Inflammatory macrophage treated with lipopolysaccharide for 1 hour (primary cell): ENCODE measurements around the gene SOX21.

ENCODE experiments used
- DNase-seq, 2 donors: peaks; one replicate each; pipeline ENCODE4 v3.0.0-alpha.2; 2020 to 2022

Gene SOX21

DNA sequence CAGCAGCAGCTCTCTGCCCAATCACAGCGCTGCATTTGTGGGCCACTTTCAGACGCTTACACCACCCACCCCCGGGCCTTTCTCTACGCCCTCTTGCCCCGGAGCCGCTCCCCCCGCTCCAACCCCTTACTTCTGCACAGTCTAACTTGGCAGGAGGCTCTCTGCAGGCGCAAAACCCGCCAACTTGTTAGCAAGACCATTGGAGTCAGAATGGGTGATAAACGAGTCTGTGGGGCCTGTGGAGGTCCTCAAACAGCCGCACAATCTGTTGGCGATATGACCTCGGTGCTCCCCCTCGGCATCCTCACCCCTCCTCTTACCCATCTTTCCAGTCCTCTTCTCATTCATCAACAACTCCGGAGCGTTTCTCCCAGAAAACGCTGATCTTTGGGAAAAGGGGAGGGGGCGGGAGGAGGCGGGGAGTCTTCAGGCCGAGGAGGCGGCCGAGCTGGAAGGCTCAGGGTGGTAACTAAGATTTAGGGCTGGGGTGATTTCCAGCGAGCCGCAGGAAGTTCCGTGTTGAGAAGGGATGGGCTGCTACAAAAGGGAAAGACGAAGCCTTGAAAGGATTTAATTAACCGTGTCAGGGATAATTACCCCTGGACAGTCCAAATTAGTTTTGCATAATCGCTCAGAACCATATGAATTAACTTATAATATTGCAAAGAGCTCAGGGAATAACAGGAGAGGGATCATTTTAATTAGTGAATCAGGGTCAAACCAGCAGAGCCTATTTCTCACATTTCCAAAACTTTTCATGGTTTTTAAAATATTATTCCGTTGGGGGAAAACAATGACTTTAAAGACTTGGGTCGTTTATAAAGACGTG lies 4.1 kb downstream of the SOX21 start:
- no peak for DNase-seq

DNA sequence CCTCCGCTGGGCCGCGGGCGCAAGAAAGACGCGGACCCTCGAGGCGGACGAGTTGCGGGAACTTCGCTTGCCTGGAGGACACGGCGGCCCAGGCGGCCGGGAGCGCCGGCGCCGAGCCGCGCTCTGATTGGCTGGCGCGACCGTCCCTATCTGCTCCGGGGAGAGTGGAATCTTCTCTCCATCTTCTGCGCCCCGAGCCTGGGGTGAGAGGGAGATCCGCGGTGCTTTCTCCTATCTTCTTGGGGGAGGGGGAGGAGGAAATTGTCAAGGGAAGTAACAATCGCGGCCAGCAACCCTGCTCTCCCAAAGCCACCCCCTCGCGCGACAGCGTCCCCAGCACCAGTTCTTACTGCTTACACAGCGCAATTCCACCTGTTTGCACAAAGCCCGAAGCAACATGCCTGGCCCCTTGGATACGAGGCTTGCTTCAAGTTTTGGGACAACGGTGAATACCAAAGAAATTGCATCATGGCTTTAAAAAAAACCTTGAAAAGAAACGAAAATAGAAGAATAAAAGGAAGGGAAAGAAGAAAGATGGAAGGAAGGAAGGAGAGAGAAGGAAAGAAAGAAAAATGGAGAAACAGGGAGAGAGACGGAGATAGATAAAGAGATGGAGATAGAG lies 4.8 kb downstream of the SOX21 start:
- no peak for DNase-seq

DNA sequence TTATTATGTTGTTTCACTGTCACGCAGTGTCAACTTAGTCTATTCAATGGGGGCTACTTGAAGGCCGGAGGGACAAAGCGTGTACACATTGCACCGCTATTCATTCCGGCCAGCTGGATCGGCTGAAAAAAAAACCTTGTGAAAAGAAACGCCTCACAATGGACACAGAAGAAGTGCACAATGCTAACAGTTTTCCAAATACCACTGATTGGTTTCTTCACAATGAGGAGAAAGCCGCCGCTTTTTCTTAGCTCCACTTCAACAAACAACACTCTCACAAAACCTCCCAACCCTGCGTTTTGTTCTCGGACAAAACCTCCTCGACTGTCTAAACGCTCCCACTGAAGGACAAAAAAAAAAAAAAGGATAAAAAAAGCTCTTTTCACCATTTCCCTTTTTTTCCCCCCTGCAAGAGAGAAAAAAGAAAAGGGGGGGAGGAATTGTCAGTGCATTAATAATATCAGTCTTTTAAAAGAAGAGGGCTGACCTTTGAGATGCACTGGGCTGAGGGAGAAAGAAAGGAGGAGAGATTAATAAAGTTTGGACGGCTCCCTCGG lies 5.4 kb downstream of the SOX21 start:
- DNase-seq, result no peak

DNA sequence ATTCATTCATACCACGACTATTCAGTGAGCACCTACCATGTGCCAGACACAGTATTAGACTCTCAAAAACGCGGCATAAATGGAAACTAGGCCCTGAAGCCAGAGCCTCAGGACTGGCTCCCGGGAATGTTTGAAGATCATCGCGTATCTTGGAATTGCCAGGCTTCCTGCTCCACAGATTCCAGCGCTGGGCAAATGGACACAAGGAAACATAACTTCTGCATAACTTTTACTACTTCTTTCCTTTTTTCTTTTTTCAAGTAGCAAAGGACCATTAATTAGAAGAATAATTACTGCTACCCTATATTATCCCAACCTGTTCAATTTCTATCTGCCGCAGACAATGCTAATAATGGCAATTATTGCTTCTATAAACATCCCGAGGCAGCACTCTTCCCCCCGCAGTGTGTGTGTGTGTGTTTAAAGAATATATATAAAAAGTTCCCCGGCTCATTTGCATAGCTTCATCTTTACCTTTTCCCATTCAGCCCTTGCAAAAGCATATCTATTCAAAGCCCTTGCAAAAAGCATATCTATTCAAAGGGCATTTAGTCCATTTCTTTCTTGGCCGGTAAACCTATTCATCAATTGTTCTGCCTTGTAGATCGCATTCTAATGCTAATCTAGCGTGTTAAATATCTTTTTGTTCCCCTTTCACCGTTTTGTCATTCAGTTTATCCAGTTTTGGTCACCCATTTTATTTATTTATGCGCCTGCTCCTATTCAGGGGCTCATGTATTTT lies 6.1 kb downstream of the SOX21 start:
- DNase-seq, result no peak

DNA sequence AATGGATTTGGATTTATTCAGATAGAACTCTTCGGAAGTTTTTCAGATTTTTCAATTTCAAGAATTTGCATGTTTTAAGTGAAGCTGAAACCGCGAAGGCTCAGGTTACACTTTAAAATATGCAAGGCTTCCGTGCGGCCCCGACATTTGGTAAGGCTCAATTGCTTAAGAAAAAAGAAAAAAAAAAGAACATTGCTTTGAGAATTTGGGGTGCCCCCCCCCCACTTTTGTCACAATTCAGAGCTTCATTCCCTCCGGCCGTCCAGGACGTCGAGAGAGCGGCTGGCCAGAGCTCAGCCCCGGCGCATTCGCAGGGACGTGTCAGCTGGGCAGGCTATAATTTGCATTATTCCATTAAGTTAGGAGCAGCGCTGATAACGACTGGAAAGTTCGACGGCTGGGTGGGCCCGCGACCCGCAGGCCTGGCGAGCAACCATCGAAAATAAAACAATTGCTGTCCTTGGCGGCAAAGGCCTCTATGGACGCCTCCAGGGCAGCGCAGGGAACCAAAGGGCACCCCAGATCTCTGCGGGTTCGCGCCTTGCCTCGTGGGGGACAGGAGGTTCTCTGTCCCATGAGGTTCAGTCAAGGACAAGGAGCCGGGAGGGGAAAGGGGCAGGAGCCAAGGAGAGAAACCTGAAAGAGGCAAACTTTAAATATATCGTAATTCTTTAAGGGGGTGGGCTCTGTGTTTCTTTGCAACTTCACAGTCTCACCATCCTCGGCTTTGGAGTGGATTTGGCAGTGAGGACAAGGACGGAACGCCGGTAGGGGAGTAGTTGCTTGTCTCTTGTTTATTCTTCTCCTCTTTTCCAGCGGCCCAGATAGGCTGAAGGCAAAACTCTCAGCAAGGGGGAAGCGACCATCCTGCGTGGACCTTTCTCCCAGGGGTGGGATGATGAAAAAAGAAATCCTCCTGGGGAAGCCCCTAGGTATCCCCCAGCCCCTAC lies 7.0 kb downstream of the SOX21 start:
- no peak for DNase-seq

DNA sequence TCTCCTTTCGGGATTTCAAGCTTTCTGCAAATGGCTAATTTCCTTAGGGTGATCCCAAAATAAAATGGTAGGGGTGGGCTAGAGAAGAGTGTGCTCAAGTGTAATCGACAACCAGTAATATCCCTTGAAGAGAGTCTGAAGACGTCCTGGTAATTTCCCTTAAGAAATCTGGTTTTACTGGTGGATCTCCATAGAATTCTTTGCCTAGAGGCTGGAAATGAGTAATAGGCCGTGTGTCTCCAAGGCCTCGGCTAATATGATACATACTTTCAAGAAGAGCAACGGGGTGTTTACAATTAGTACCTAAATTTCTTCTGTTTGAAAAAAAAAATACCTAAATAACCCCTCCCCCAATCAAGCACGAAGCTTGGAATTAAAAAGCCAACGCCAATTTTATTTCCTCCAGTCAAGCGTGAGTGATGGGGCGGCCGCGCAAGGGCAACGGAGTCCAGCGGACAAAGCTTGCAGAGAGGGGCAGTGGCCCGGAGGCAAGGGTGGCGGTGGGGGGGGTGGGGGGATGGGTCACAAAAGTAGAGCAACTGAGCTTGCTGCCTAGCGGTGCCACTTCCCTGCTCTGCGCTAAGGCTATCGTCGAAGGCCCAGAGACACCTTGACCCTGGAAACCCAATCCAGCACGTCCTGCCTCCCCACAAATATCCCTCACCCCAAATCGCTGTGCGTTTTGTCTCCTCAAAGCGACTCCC lies 7.8 kb downstream of the SOX21 start:
- DNase-seq, result no peak

DNA sequence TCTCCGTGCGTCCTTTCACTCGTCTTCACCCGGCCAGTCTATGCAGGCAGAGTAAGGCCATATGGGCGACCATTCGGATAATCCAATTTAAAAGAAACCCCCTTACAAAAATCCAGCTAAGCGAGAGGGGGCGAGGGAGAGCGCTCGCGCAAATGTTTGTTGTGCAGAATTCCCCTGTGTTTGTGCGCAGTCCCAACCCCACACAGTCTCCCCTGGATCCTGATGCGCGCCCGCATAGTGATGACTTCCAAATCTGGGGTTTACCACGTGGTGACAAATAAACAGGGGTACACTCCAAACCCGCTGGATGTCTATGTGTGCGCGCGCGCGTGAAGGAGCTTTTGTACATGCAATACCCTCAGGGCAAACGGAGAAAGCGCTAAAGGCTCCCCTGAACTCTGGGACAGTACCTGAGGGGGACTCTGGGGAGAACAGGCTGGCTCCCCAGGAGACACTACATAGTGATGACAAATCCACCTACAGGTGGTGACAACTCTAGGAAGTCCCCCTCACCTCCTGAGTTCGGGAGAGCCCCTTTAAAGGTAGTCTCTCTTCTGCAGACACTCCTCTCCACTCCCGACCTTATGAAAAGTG lies 8.5 kb downstream of the SOX21 start:
- DNase-seq, result no peak

DNA sequence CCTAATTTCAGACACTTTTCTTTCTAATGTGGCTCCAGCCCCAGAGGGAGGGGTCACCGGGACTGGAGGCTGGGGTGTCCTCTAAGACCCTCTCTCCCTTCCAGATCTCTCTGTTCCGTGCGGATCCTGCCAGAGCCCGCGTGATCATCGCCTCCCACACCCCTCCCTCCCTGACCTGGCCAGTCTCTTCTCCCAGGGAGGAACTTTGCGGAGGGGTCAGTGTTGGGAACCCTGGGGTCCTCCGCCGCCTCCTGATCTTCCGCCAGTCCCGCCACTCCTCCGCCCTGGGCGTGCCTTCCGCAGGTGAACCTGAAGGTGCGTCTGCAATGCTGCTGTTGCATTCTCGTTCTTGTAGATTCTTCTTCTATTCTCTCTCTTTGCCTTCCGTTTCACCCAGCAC lies 9.1 kb downstream of the SOX21 start:
- no peak for DNase-seq

DNA sequence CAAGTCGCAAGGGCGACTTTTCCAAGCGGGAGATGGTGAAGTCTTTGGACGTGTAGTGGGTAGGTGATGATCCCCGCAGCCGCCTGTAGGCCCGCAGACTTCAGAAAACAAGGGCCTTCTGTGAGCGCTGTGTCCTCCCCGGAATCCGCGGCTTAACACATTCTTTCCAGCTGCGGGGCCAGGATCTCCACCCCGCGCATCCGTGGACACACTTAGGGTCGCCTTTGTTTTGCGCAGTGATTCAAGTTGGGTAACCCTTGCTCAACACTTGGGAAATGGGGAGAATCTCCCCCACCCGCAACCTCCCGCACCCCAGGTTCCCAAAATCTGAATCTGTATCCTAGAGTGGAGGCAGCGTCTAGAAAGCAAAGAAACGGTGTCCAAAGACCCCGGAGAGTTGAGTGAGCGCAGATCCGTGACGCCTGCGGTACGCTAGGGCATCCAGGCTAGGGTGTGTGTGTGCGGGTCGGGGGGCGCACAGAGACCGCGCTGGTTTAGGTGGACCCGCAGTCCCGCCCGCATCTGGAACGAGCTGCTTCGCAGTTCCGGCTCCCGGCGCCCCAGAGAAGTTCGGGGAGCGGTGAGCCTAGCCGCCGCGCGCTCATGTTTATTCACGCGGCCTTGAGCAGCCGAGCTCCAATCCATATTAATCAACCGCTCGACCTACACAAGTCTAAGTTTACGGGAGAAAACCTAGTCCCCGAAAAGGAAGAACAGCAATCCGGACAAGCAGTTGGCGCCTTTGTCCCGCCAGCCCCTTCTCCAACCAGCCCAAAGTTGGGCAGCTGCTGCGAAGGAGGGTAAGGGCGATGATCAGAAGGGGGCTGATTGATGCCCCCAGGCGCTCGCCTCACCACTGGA lies 9.9 kb downstream of the SOX21 start:
- no peak for DNase-seq

DNA sequence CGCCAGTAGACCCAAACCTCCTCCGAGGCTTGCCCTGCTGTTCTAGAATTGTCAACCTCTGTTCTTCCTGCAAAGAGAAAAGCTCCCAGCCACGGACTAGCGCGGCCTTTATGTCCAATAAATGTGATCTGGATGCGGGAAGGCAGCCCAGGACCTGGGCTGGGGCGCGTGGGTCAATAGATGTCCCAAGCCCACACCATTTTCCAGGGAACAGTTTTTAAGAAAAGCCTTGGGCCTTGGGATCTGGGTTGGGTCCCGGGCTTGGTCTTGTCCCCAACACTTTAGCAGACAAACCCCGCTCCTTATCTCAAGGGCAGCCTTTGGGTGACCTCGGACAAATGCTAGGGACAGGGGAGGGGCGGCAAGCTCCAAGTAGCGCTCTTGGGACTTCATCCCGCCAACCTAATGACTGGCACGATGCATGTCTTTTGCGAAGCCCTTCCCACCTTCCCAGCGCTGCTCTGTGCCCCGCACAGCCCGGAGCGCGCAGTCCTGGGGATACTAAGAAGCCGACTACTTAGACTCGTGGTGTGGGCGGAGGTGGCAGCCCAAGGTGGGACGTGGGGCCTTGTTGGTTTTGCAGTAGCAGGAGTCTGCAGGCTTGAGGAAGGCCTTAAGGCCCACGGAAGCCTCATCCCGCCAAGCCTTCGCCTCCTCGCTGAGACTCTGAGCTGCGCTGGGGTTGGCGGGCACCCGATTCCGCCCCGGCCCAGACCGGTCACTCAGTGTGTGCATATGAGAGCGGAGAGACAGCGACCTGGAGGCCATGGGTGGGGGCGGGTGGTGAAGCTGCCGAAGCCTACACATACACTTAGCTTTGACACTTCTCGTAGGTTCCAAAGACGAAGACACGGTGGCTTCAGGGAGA lies 10.8 kb downstream of the SOX21 start:
- no peak for DNase-seq

DNA sequence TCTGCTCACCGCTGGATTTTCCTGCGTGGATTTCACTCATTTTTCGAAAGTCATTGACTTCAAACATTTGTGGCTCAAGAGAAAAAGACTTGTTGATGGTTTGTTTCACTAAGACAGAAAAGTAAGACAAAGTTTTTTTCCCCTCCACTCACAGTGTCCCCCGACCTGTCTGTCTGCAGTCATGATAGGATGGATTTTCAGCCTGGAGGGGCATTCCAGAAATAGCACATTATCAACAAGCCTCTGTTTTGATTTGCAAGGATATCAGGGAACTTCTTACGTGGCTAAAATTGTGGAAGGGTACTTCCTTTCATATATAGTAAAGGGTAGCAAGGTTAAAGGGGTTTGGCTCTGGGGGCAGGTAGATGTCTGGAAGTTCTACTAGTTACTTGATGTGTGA lies 11.8 kb downstream of the SOX21 start:
- DNase-seq, result no peak

DNA sequence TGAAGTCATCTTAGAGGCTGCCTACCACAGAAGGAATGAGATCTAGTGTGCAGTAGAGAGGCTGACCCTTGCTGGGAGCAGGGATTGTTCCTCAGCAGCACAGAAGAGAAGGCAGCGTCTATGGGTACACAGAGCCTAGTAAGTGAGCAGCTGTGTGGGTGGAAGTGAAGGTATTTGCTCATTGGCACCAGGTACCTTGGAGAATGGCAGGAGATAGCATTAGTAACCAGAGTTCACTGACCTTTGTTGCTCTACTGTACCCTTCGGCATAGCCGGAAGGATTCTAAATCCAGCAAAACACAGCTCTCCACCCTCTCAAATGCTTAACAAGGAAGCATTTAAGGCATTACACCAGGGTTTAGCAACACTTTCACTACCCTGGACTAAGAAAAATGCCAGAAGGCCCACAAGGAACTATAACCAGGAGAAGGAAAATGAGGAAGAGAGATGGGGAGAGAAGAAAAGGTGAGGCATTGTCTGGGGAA lies 12.3 kb downstream of the SOX21 start:
- no peak for DNase-seq

DNA sequence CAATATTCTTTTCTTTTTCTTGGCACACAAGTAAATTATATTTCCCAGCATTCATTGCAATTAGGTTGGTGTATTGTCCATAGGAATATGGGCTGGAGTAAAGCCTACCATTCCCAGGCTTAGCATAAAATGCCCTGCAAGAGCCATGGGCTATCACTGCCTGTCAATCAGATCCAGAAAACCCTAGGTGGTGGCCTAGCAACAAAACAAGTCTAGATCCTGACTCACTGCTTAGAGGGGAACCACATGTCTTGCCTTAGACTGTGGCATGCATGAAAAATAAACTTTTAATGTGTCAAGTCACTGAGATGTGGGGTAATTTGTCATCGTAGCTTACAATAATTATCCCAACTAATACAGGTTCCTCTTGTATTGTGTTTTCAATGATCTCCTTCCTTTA lies 16.2 kb downstream of the SOX21 start:
- DNase-seq, result no peak

DNA sequence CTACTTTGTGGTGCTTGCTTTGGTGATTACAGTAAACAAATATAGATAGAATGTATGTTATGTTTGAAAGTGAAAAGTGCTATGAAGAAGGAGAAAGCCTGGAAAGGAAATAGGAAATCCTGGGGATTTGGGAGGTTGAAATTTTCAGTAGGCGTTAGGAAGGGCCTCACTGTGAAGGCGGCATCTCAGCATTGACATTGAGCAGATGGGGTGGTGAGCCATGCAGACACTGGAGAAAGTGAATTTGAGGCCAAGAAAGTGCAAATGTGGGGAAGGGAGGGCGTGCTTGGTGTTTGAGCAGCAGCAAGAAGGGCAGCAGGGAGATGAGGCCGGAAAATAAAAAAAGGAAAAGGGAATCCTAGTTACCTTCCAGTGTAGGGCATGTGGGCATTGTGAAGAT lies 20.3 kb downstream of the SOX21 start:
- no peak for DNase-seq

DNA sequence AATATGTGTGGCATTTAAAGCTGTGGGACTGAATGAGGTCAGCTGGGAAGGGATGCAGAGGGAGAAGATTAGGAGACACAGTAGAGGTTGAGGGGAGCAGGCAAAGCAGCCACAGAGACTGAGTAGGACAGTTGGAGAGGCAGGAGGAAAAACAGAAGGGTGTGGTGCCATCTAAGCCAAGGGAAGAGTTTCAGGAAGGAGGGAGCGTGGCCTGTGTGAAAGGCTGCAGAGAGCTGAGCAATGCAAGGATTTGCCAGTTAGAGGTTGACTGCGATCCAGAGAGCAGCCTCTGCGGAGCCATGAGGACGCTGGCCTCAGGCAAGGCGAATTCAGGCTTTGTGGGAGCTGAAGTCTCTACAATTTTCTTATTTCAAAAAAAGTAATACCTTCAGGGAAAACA lies 28.9 kb downstream of the SOX21 start:
- DNase-seq, result no peak

DNA sequence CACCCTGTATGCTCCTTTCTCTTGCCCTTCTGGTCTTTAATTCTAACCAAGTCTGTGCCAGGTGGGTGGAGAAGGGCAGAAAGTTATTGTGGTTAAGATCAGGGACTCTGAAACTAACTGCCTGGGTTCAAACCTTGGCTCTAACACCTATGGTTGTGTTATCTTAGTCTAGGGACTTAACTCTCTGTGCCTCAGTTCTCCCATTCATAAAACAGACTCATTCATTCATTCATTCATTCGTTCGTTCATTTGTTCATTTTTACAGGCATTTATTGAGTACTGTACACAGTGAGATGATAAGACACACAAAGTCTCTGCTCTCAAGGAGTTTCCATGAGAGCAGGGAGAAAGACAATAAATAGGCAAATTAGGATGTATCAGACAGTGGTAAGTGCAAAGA lies 30.1 kb downstream of the SOX21 start:
- DNase-seq, result no peak

DNA sequence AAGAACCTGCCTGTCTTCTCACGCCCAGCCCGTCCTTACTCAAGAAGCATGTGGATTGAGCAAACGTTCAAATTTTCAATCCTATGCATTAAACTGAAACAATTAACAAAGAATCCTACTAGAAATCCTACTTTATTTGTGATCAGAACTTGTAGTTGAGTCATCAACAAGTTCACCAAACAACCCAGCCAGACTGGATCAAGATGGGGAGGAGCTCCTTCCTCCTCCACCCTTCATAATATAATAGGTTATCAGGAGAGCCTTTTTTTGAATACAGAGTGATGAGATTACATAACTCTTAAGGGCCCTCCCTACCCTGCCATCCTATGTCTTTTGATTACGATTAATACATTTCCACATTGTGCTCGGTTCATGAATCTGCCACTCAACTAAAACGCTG lies 32.7 kb downstream of the SOX21 start:
- no peak for DNase-seq

DNA sequence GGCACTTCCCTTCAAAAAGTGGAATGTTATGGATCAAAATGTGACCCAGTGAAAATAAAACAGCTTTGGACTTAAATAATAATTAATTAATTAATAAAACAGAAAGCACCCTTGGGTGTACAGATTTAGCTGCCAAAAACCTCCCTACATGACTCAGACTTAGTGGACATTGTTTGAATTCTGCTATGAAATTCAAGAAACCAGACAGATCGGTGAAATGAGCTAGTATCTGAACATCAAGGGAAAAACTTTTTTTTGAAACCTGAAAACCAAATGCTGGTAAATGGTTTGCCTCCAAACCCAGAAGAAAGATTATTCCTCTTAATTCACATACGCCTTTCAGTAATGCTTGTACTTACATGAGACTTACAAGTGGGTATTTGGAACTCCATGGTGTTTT lies 33.5 kb downstream of the SOX21 start:
- DNase-seq, result no peak

DNA sequence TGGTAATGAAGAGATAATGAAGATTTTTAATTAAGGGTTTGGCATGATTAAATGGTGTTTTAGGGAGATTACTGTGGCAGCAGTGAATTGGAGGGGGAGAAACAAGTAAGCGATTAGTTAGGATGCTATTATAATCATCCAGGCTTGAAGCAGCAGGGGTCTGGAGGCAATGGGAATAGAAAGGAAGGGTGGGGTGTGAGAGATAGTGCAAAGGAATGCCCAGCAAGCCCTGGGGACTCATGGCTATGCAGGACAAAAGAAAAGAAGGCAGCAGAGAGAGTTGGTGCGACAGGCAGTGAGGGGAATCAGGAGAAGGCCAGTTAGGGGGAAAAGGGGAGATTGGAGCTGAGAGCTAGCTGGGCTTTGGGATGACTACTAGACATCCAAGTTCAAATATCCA lies 34.5 kb downstream of the SOX21 start:
- DNase-seq, result no peak
